ENCODE results near the gene CCDC88C. TPM values are rescaled to one million over a fixed set of nuclear protein-coding genes. Genes with fewer than 3 reads are reported as not detected.

The CCDC88C gene, protein sequence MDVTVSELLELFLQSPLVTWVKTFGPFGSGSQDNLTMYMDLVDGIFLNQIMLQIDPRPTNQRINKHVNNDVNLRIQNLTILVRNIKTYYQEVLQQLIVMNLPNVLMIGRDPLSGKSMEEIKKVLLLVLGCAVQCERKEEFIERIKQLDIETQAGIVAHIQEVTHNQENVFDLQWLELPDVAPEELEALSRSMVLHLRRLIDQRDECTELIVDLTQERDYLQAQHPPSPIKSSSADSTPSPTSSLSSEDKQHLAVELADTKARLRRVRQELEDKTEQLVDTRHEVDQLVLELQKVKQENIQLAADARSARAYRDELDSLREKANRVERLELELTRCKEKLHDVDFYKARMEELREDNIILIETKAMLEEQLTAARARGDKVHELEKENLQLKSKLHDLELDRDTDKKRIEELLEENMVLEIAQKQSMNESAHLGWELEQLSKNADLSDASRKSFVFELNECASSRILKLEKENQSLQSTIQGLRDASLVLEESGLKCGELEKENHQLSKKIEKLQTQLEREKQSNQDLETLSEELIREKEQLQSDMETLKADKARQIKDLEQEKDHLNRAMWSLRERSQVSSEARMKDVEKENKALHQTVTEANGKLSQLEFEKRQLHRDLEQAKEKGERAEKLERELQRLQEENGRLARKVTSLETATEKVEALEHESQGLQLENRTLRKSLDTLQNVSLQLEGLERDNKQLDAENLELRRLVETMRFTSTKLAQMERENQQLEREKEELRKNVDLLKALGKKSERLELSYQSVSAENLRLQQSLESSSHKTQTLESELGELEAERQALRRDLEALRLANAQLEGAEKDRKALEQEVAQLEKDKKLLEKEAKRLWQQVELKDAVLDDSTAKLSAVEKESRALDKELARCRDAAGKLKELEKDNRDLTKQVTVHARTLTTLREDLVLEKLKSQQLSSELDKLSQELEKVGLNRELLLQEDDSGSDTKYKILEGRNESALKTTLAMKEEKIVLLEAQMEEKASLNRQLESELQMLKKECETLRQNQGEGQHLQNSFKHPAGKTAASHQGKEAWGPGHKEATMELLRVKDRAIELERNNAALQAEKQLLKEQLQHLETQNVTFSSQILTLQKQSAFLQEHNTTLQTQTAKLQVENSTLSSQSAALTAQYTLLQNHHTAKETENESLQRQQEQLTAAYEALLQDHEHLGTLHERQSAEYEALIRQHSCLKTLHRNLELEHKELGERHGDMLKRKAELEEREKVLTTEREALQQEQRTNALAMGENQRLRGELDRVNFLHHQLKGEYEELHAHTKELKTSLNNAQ (N-terminal part only)
- 100 to 1,000 TPM; 162 to 166 TPM for total RNA-seq

DNA sequence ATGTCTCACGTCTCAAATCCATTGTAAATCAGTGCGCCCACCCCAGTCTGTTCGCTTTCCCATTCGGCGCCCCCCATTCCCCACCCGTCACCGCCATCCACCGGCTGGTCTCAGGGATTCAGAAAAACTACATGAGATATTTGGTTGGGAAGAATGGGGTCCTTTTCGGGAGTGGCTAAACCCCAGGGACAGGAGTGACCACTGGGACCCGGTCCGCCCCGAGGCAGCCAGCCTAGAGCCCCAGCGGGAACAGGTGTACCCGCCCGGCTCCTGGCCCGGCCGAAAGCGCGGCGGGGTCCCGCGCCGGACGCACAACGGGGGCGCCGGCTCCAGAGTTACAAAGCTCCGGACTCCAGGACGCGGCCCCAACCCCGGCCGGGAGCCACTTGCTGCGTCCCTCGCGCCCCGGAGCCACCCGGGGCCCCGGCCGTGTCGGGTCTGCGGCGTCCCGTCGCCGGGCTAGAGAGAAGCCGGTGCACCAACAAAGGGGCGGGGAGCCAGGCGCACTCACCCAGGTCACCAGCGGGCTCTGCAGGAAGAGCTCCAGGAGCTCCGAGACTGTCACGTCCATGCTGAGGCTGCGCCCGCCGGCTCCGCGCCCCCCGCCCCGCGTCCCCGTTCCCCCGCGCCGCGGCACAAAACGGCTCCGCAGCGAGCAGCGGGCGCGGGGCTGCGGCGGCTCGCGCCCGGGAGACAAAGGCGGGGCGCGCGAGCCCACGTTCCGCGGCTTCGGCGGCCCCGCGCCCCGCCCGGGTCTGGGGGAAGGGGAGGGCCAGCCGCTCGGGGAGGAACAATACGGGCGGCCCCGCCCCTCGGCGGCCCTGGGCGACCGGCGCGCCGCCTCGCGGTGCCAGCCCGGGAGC, at the start of gene CCDC88C:
Gene CCDC88C (minus strand): TSS at position 701 of the 863 bp plus-strand sequence. CDS start 130 bp downstream, at position 571.

DNA sequence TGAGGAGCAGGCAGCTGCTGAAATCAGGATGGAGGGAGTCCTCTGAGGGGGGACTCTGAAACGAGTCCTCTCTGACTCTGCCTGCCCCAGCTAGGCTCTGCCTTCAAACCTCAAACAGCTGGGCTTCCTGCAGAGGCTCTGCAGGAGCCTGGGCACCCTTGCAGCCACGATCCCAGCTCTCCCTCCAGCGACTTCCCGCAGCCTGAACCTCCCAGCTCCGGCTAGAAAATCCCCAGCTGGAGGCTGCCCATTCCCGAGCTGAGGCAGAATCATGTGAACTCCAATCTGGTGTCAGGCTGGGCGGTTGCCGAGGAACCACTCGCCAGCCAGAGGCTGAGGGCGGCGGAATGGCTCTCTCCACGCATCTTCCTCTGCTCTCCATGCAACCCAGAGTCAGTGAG, 173.1 kb downstream of the CCDC88C start, which contains the start of gene GPR68:
Gene GPR68 (minus strand): TSS at position 204 of the 401 bp plus-strand sequence. CDS start 9,654 bp downstream, outside the sequence.

Other genes with a start within 250 kb of the CCDC88C start
- 10 to 100 TPM; 23.9 to 25.1 TPM for gene GPR68, start 173.1 kb downstream of the CCDC88C start, total RNA-seq
- gene PPP4R3A, start 92.5 kb upstream of the CCDC88C start, total RNA-seq: 100 to 1,000 TPM; 107 to 115 TPM

Measured in activated naive CD4-positive, alpha-beta T cell treated with anti-CD3 and anti-CD28 coated beads, Interleukin-2, amount 10 ng/mL, durations not matched to agents 5 hours and 36 hours (primary cell).